ENCODE results near the gene CRB2. TPM values are rescaled to one million over a fixed set of nuclear protein-coding genes. Genes with fewer than 3 reads are reported as not detected.

The CRB2 gene
- not detected for total RNA-seq

DNA sequence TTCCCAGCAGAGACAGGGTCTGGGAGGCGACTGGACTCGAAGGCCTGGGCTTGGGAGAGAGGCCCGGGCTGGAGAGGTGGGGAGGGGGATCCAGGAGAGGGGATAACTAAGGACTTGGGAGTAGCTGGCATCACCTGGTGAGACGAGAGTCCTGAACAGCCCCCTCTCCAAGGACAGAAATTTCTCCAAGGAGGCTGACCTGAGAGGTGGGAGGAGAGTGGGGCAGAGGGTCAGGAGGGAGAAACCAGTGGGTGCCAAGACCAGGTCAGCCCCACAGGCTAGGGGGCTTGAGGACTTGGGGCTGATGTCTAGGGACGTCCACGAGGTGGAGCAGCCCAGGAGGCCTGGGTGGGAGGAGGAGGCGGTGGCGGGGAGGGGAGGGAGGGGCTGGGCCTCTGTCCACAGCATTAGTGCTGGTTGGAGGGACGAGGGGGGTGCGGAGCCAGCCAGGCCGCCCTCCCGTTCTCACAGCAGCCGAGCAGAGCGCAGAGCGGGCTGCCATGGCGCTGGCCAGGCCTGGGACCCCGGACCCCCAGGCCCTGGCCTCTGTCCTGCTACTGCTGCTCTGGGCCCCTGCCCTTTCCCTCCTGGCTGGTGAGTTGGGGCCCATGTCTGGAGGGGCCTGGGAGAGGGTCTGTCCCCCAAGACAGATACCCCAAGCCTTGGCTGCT lies at the start of gene CRB2:
CRB2 (plus strand) TSS at position 437 of the 671 bp plus-strand sequence; CDS start at position 501, 64 bp downstream.
- no peaks in the 10 kb centered on the region for H3K27me3 ChIP-seq (ENCODE audit: insufficient read depth, low read length)
- no peak within 1 kb of the TSS for H3K4me3 ChIP-seq (ENCODE audit: low read length)
- no peaks in the 10 kb centered on the region for H3K9me3 ChIP-seq (ENCODE audit: low read depth, low read length)

GRCh38 chr9:123309611-123310010 lies 46.4 kb upstream of the CRB2 start:
- Histone ChIP-seq H3K27me3 (ENCODE audit: insufficient read depth, low read length) (no peaks in the 10 kb centered on the region), H3K4me3 (ENCODE audit: low read length) (no peak overlapping the region), H3K9me3 (ENCODE audit: low read depth, low read length) (no peaks in the 10 kb centered on the region), H3K4me1 (ENCODE audit: insufficient read depth, low read length) (peaks cover 8% of the 10 kb centered on the region)

More for the DNA sequence above, at the start of gene CRB2:
- H3K4me1 ChIP-seq (ENCODE audit: insufficient read depth, low read length), result peaks cover 9% of the 10 kb centered on the region

- Histone ChIP-seq H3K4me1 (ENCODE audit: insufficient read depth, low read length) (no peaks in the 10 kb centered on the region), H3K9me3 (ENCODE audit: low read depth, low read length) (no peaks in the 10 kb centered on the region), H3K4me3 (ENCODE audit: low read length) (no peak overlapping the region), H3K27me3 (ENCODE audit: insufficient read depth, low read length) (no peaks in the 10 kb centered on the region)
Observed at GRCh38 chr9:123310551-123311249, 45.3 kb upstream of the CRB2 start.

DNA sequence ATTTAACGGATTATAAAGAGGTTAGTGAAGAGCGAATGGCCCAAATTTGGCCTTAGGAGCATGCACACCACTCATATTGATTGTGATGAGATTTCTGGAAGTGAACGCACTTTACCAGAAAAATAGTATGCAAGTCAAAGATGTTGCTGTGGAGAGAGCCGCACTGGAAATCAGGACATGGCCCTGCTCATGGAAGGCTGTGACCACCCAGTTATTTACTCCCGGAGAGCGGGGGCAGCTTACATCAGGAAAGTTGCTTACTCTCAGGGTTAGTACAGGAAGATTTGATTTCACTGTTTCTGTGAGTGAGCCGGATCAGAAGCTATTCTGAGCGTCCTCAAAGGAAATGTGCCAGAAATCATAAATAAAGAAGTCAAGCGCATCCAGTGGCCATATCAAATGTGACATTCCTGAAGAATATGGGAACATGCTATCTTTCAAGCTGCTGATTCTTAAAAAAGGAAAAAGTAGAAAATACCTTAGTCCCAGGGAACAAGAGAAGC lies 44.7 kb upstream of the CRB2 start:
- Histone ChIP-seq H3K4me3 (ENCODE audit: low read length) (no peak overlapping the region), H3K9me3 (ENCODE audit: low read depth, low read length) (no peaks in the 10 kb centered on the region), H3K27me3 (ENCODE audit: insufficient read depth, low read length) (no peaks in the 10 kb centered on the region), H3K4me1 (ENCODE audit: insufficient read depth, low read length) (peaks cover 3% of the 10 kb centered on the region)

DNA sequence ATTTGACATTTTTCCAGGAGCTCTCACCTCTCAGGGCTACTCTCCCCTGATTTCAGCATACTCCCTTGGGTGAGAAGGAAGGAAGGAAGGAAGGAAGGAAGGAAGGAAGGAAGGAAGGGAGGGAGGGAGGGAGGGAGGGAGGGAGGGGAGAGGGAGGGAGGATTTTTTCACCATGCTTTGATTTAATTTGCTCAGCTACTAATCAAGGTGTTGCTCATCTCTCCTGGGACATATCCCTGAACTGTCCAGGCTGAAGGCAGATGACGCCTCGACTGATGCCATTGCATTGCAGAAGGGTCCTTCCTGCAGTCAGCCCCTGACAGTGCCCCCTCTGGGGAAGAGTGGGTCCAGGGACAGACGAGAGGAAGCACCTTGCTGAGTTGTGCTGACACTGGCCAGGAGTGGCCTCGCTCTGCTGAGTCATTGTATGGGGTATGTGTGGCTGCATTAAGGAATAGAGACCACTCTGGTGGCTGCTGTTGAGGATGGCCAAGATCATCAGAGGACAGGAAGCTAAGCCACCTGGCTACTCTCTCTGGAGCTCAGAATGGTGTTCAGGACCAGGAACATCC lies 43.6 kb upstream of the CRB2 start:
- Histone ChIP-seq H3K9me3 (ENCODE audit: low read depth, low read length) (no peaks in the 10 kb centered on the region), H3K4me1 (ENCODE audit: insufficient read depth, low read length) (peaks cover 9% of the 10 kb centered on the region), H3K4me3 (ENCODE audit: low read length) (no peak overlapping the region), H3K27me3 (ENCODE audit: insufficient read depth, low read length) (no peaks in the 10 kb centered on the region)

GRCh38 chr9:123314617-123315016 lies 41.4 kb upstream of the CRB2 start:
- Histone ChIP-seq H3K27me3 (ENCODE audit: insufficient read depth, low read length) (no peaks in the 10 kb centered on the region), H3K4me3 (ENCODE audit: low read length) (no peak overlapping the region), H3K9me3 (ENCODE audit: low read depth, low read length) (no peaks in the 10 kb centered on the region), H3K4me1 (ENCODE audit: insufficient read depth, low read length) (peaks cover 12% of the 10 kb centered on the region)

GRCh38 chr9:123315635-123316034 lies 40.4 kb upstream of the CRB2 start:
- Histone ChIP-seq H3K9me3 (ENCODE audit: low read depth, low read length) (no peaks in the 10 kb centered on the region), H3K4me1 (ENCODE audit: insufficient read depth, low read length) (peaks cover 12% of the 10 kb centered on the region), H3K27me3 (ENCODE audit: insufficient read depth, low read length) (no peaks in the 10 kb centered on the region), H3K4me3 (ENCODE audit: low read length) (no peak overlapping the region)

DNA sequence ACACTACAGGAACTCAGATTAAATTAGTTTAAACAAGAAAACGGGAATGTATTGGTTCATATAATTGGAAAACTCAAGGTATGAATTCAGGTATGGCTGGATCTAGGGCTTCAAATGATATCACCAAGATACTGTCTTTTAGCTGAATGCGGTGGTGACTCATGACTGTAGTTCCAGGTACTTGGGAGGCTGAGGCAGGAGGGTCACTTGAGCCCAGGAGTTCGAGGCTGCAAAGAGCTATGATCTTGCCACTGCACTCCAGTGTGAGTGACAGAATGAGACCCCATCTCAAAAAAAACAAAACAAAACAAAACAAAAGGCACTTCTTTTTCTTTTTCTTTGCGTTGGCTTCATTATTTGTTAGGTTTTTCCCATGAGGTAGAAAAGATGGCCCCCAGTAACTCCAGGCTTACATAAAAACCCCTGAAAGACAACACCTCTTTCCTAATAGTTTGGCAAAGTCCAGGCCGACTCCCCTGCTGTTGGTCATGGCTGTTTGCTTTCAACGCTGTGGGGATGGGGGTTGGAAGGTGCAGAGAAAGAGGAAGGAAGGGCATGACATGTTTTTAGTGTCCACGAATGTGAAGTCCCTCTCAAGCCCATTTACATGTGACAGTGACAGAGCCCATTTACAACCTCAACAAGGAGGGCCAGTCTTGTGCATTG lies 39.8 kb upstream of the CRB2 start:
- Histone ChIP-seq H3K4me3 (ENCODE audit: low read length) (no peak overlapping the region), H3K27me3 (ENCODE audit: insufficient read depth, low read length) (no peaks in the 10 kb centered on the region), H3K4me1 (ENCODE audit: insufficient read depth, low read length) (peaks cover 12% of the 10 kb centered on the region), H3K9me3 (ENCODE audit: low read depth, low read length) (no peaks in the 10 kb centered on the region)

DNA sequence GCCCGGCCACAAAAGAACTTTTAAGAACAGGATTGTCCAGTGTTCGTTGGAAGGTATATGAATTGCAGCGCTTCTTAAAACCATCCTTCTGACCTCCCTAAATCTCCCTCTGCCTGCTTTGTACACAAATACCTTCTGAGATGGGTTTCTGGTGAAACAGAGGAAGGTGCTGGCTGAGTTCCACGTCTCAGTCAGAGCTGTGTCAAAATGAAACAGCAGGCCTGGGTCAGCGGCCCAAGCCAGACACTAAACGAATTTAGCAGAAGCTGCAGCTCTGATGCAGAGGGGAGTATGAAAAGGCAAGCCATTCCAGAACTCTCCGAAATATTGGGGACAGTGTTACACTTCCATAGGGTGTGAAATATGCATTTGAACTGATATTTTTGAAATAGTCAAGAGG lies 37.8 kb upstream of the CRB2 start:
- H3K9me3 ChIP-seq (ENCODE audit: low read depth, low read length), result no peaks in the 10 kb centered on the region
- H3K27me3 ChIP-seq (ENCODE audit: insufficient read depth, low read length), result no peaks in the 10 kb centered on the region
- H3K4me3 ChIP-seq (ENCODE audit: low read length), result no peak overlapping the region
- peaks cover 32% of the 10 kb centered on the region for H3K4me1 ChIP-seq (ENCODE audit: insufficient read depth, low read length)

DNA sequence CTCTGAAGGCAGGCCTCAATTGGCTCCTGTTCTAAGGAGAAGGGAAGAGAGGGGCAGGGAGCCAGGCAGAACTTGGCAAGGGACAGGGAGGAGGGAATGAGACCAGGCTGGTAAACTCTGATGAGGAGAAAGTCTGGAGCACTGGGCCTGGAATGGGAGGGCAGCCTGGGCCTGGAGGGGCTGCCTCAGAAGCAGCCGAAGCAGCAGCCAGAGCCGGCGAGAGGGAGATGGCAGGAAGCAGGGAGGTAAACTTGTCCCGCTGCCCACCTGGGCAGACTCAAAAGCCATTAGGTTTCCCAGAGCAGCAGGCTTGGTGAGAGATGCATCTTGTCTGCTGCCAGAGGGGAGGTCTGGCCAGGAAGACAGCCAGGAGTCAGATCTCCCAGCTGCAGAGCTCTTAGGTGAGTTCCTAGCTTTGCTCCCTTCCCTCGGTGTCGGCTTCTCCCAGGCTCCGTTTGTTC lies 37.0 kb upstream of the CRB2 start:
- Histone ChIP-seq H3K4me3 (ENCODE audit: low read length) (no peak overlapping the region), H3K27me3 (ENCODE audit: insufficient read depth, low read length) (no peaks in the 10 kb centered on the region), H3K4me1 (ENCODE audit: insufficient read depth, low read length) (peaks cover 40% of the 10 kb centered on the region), H3K9me3 (ENCODE audit: low read depth, low read length) (no peaks in the 10 kb centered on the region)

DNA sequence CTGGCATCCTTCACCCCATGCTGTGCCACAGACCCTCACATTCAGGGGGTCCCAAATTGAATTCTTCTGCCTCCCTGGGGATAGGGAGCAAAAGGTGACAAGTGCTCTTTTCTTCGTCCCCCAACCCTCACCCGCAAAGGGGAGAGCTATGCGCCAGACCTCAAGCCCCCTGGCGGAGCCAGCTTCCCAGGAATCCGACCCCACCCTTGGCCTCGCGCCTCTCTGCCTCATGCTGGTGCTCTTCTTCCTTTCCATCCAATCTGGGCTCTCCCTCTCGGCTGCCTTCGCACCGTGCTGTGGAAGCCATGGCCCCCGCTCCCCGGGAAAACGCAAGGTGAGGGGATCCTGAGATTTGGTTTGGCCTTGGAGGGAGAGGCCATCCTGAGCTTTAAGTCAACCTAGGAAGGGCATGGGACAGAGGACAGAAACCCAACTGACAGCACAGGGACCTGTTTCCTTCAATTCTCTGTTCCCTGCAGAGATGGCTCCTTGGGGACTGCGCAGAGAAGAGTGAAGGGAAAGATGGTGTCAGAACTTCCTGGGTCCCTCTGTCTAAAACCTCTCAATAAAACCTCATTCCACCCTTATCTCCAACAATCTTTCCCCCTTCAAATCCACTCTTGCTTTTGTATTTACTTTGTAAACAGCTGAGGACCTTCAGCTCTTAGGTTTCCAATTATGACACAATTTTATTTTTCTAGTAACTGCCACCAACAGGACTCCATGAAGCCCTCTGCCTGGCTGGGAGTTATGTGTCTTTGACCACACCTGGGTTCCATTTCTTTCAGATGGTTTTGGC lies 36.3 kb upstream of the CRB2 start:
- no peaks in the 10 kb centered on the region for H3K9me3 ChIP-seq (ENCODE audit: low read depth, low read length)
- no peak overlapping the region for H3K4me3 ChIP-seq (ENCODE audit: low read length)
- no peaks in the 10 kb centered on the region for H3K27me3 ChIP-seq (ENCODE audit: insufficient read depth, low read length)
- peaks cover 42% of the 10 kb centered on the region for H3K4me1 ChIP-seq (ENCODE audit: insufficient read depth, low read length)

GRCh38 chr9:123320814-123321213 lies 35.2 kb upstream of the CRB2 start:
- H3K4me1 ChIP-seq (ENCODE audit: insufficient read depth, low read length), result peaks cover 48% of the 10 kb centered on the region
- no peak overlapping the region for H3K4me3 ChIP-seq (ENCODE audit: low read length)
- no peaks in the 10 kb centered on the region for H3K27me3 ChIP-seq (ENCODE audit: insufficient read depth, low read length)
- H3K9me3 ChIP-seq (ENCODE audit: low read depth, low read length), result no peaks in the 10 kb centered on the region

GRCh38 chr9:123321616-123322272 lies 34.3 kb upstream of the CRB2 start:
- H3K4me3 ChIP-seq (ENCODE audit: low read length), result no peak overlapping the region
- peaks cover 49% of the 10 kb centered on the region for H3K4me1 ChIP-seq (ENCODE audit: insufficient read depth, low read length)
- no peaks in the 10 kb centered on the region for H3K27me3 ChIP-seq (ENCODE audit: insufficient read depth, low read length)
- H3K9me3 ChIP-seq (ENCODE audit: low read depth, low read length), result no peaks in the 10 kb centered on the region
